Middle frontal gyrus (tissue), 1 donor: Measurements from ENCODE around the gene PI4KA.
"Not testable (repeated sequence)": the region's sequence is repeated elsewhere in the genome, so short reads cannot be mapped to it uniquely, and the experiment has no call there.

Source experiments
- DNase-seq: peaks from one replicate; pipeline ENCODE4 v3.0.0-alpha.2; 2015; ENCODE audit warnings: low spot score; ENCODE audit errors: extremely low spot score

PI4KA gene

DNA sequence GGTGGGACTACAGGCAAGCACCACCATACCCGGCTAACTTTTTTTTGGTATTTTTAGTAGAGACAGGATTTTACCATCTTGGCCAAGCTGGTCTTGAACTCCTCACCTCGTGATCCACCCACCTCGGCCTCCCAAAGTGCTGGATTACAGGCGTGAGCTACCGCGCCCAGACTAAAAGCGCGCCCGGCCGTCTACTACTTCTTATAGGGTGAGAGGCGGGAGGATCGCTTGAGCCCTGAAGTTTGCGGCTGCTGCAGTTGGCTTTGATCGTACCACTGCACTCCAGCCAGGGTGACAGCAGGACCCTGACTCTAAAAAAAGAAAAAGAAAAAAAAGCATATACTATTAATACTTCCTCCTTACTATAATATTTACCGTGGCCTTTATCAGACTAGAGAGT, 158.3 kb downstream of the PI4KA start:
- not testable (repeated sequence) for DNase-seq

DNA sequence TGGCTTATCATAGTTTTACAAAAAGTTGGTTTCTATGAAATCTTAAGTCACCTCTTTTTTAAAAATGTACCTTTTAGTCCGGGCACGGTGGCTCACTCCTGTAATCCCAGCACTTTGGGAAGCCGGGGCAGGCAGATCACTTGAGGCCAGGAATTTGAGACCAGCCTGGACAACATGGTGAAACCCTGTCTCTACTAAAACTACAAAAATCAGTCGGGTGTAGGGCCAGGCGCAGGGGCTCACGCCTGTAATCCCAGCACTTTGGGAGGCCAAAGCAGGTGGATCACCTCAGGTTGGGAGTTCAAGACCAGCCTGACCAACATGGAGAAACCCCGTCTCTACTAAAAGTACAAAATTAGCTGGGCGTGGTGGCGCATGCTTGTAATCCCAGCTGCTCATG, 158.8 kb downstream of the PI4KA start:
- DNase-seq = not testable (repeated sequence)

DNA sequence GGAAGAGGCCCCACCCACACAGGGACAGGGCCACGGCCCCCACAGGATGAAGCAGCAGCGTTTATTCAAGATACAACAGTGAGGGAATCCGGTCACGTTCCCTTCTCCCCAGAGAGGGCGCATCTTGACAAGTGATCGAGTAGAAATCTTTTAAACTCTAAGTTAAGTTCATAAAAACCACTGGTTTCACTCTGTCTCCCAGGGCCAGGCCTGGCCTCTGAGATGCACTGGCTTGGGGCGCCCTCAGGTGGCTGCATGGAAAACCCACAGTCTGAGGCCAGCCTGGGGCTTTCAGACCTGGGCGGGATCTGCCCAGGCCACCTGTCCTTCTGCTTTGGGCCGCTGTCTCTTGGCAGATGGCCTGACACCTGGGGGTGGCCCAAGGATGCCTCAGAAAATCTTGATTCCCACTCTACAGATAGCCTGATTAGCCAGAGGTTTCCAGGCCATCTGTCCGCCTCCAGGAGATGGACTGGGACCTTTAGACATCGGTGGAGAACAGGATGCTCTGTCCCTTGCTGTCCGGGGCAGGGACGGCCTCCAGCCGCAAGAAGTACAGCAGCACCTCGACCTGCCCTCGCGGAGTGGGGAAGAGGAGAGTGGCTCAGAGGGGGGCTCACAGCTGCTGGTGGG, 161.0 kb downstream of the PI4KA start:
- peak; percentile 37 for DNase-seq

DNA sequence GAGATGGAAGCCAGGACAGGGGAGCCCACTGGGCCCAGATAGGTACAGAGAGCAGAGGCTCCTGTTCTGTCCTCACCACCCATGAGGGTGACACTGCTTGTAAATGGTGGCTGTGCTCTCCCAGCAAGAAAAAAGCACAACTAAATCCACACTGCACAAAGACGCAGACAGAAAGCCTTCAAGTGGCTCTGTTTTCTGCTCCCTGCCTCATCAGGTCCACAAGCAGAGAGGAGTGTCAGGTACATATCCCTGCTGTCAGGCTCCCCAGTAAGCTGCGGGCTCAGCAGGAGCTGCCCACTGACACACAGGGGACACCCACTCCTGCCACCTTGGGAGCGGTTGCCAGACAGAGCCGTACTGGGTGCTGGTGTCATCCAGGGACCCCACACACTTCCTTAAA, 162.6 kb downstream of the PI4KA start:
- DNase-seq = not testable (repeated sequence)

DNA sequence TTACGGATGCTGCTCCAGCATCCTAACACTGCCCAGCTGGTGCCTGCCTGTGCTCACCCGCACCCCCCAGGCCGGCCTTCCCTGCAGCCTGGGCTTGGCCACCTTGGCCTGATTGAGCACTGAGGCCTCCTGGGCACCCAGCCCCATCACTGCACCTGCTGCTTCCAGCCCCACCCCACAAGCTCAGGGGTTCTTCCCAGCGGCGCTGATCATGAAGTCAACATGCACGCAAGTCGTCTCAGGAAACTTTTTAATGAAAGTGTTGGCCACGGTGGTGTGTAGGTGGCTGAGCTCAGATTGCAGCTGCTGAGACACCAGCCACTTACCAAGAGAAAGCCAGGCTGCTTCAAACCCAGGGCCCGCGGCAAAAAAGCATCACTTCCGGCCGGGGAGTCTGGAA, 163.4 kb downstream of the PI4KA start:
- DNase-seq = not testable (repeated sequence)

DNA sequence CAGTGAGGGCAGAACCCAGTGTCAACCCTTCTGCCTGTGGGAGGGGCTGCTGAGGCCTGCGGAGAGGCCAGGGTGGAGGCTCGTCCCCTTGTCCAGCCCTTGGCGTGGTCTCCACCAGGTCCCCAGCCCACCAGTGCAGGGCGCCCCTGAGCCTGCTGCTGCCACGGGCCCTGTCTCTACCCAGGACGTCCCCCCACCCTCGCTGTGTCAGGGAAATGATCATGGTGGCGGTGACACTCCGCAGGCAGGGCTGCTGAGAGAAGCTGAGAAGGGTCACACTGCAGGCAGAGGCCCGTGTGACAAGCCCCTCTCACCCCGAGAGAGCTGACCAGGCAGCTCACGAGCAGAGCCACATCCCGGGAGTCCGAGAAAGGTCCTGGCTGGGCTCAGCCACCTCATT, 164.4 kb downstream of the PI4KA start:
- not testable (repeated sequence) for DNase-seq

DNA sequence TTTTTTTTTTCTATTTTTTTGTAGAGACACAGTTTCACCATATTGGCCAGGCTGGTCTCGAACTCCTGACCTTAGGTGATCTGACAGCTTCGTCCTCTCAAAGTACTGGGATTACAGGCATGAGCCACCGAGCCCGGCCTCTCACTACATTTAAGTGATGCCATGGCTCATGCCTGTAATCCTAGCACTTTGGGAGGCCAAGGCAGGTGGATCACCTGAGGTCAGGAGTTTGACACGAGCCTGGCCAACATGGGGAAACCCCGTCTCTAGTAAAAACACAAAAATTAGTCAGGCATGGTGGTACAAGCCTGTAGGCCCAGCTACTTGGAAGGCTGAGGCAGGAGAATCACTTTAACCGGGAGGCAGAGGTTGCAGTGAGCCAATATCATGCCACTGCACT, 165.7 kb downstream of the PI4KA start:
- not testable (repeated sequence) for DNase-seq

DNA sequence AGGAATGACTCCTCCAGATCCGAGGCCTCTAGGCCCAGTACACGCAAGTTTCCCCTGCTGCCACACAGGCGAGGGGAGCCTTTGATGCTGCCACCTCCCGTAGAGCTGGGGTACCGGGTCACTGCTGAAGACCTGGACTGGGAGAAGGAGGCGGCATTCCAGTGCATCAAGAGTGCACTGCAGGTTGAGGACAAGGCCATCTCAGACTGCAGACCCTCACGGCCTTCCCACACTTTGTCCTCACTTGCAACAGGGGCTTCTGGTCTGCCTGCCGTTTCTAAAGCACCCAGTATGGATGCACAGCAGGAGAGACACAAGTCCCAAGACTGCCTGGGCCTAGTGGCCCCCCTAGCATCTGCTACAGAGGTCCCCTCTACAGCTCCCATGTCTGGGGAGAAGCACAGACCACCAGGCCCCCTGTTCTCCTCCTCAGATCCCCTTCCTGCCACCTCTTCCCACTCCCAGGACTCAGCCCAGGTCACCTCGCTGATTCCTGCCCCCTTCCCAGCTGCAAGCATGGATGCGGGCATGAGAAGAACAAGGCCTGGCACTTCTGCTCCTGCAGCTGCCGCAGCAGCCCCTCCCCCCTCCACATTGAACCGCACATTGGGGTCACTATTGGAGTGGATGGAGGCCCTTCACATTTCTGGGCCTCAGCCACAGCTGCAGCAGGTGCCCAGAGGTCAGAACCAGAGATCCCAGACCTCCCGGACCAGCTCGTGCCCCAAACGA, 167.9 kb downstream of the PI4KA start:
- not testable (repeated sequence) for DNase-seq

DNA sequence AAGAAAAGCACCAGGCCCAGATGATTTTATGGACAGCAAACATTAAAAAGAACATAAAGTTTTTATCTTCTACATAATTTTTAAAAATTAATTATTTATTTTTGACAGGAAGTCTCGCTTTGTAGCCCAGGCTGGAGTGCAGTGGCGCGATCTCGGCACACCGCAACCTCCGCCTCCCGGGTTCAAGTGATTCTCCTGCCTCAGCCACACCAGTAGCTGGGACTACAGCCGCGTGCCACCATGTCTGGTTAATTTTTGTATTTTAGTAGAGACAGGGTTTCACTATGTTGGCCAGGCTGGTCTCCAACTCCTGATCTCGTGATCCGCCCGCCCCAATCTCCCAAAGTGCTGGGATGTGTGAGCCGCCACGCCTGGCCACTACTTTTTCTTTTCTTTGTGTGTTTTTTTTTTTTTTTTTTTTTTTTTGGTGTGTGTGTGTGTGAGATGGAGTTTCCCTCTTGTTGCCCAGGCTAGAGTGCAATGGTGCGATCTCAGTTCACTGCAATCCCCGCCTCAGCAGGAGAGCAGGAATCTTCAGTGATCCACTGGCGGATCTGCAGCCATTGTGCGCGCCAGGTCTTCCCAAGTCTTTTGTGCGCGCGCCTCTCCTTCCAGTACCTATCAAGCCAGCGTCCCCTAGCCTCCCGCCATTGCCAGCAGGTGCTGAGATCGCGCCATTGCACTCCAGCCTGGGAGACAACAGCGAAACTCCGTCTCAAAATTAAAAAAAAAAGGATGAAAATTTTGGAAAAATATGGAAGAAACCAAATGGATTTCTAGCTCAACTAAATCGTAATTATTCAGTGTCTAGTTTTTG, 171.0 kb downstream of the PI4KA start:
- DNase-seq = not testable (repeated sequence)

DNA sequence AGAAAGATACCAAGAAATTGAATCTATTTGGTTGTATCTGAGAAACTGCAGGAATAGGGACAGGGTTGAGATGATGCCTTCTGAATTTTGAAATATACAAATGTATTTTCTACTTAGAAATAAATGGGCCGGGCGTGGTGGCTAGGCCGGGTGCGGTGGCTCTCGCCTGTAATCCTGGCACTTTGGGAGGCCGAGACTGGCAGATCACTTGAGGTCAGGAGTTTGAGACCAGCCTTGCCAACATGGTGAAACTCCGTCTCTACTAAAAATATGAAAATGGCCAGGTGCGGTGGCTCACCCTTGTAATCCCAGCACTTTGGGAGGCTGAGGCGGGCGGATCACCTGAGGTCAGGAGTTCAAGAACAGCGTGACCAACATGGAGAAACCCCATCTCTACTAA, 172.8 kb downstream of the PI4KA start:
- not testable (repeated sequence) for DNase-seq

DNA sequence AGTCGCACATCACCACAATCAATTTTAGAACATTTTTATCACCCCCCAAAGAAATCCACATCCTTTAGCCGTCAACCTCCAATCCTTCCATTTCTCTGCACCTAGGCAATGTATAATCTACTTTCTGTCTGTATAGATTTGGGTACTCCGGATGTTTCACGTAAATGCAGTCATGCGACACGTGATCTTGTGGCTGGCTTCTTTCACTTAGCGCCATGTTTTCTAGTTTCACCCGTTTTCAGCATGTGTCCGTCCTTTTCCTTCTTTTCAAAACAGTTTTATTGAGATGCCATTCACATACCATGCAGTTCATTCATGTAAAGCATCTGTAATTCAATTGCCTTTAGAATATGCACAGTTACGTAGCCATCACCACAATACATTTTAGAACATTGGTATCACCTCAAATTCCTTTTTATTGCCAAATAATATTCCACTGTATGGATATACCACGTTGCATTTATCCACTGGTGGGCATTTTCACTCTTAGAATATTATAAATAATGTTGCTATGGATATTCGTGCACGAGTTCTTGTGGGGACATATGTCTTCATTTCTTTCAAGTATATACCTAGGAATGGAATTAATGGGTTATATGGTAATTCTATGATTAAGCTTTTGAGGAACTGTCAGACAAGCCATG, 179.7 kb downstream of the PI4KA start:
- not testable (repeated sequence) for DNase-seq

DNA sequence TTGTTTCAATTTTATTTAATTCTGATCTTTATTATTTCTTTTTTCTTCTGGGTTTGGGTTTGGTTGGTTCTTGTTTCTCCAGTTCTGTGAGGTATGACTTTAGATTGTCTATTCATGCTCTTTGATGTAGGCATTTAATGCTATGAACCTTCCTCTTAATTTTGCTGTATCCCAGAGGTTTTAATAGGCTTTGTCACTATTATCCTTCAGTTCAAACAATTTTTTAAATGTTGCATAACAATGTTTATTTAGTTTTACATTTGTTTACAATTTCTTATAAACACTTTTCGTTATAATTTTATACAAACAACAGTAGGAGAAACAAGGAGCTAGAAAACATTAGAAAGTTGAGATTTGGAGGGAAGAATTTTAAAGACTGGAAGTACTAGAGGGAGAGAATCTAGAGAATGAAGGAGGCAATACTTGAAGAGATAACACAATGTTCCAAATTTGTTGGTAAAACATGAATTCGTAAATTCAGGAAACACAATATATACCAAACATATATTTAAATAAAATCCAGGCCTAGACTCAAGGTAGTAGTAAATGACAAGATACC, 180.8 kb downstream of the PI4KA start:
- DNase-seq = no peak

DNA sequence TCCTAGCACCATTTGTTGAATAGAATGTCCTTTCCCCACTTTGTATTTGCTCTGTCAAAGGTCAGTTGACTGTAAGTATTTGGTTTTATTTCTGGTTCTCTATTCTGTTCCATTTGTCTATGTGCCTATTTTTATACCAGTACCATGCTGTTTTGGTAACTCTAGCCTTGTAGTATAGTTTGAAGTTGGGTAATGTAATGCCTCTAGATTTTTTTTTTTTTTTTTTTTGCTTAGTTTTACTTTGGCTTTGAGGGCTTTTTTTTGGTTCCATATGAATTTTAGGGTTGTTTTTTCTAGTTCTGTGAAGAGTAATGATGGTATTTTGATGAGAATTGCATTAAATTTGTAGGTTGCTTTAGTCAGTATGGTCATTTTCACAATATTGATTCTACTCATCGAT, 183.0 kb downstream of the PI4KA start:
- not testable (repeated sequence) for DNase-seq

DNA sequence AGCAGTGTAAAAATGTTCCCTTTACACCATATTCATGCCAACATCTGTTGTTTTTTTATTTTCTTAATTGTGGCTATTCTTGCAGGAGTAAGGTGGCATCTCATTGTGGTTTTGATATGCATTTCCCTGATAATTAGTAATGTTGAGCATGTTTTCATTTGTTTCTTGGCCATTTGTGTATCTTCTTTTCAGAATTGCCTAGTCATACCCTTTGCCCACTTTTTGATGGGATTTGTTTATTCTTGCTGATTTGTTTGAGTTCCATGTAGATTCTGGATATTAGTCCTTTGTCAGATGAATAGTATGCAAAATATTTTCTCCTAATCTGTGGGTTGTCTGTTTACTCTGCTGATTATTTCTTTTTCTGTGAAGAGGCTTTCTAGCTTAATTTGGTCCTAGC, 183.6 kb downstream of the PI4KA start:
- no peak for DNase-seq

DNA sequence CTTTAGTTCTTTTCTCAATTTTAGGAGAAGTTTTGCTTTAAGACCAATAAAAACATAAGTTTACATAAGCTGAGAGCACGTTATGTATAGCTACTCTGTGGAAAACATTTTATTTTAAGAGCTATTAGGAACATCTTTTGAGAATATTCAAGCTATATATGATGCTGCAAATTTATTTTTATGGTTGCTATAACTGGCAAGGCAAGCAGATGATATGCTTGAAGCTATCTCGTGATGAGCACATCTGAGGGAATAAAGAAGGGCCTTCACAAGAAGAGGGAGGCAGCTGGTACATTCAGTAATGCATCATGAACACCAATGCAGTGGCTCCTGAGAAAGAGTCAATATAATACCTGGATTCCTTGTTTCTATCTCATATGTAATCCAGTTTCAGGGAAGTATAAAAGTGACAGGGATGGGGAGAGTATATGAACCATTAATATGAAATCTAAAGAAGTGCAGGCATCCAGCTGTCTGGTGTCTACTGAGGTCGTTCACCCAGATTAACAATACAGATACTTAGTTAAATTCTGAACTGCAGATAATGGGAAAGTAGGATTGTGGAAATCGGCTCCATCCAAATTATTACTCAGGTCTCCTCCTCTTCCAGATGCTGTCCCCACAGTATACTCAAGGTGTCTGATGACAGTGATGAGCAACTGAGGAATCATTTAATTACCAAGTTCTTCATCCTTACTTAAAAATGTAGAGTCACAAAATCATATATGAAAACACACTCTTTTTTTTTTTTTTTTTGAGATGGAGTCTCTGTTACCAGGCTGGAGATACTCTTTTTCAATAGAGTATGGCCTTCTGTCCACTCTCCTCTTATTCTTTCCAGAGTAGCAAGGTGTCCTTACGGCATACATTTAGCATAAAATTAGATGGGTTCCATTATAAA, 185.1 kb downstream of the PI4KA start:
- DNase-seq = no peak

DNA sequence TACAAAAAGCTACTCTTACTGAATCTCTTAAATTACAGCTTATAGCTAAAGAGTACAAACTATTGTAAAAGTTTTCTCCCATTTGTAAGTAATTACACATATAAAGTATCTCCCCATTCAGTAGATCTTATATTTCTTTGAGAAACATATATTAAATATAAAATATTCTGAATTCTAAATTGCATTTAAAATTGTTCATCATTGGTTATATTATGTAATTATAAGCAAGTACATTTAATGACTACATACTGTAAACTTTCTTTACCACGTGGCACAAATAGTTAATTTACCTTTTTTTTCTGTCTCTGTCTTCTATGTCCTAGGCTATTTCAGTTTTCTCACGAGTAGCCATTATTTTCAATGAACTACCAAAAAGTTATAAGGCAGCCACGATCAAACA, 185.9 kb downstream of the PI4KA start:
- no peak for DNase-seq

DNA sequence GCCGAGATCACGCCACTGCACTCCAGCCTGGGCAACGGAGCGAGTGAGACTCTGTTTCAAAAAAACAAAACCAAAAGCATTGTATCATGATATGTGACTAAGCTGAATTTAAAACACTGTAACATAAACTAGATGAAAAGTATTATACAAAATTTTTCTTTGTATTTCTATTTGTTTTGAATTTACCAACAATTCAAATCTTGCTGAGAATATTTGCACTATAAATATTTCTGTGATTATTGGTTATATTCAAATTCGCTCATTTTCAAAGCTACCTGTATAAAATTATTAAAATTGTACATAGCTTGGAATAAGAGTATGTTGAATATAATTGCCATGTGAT, 186.6 kb downstream of the PI4KA start:
- DNase-seq = no peak

DNA sequence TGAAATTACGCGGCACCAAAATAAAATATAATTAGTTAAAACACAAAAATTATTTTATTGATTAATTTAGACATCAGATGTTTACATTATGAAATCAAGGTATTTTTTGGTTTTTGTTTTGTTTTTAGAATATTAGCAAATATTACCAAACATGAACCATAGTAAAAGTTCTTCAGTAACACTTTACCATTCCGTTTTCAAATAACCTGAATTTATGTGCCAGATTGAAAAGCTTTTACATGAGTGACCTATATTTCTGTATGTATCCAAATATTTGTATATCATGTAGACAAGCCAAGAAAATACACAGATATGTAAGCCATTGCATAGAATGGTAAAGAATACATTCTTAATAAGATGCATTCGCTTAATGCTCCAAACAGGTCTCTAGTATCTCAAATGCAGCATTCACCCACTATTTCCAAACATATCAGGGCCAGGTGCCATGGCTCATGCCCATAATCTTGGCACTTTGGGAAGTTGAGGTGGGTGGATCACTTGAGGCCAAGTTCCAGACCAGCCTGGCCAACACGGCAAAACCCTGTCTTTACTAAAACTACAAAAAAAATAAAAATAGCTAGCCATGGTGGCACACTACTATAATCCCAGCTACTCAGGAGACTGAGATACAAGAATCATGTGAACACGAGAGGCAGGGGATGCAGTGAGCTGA, 187.1 kb downstream of the PI4KA start:
- no peak for DNase-seq

DNA sequence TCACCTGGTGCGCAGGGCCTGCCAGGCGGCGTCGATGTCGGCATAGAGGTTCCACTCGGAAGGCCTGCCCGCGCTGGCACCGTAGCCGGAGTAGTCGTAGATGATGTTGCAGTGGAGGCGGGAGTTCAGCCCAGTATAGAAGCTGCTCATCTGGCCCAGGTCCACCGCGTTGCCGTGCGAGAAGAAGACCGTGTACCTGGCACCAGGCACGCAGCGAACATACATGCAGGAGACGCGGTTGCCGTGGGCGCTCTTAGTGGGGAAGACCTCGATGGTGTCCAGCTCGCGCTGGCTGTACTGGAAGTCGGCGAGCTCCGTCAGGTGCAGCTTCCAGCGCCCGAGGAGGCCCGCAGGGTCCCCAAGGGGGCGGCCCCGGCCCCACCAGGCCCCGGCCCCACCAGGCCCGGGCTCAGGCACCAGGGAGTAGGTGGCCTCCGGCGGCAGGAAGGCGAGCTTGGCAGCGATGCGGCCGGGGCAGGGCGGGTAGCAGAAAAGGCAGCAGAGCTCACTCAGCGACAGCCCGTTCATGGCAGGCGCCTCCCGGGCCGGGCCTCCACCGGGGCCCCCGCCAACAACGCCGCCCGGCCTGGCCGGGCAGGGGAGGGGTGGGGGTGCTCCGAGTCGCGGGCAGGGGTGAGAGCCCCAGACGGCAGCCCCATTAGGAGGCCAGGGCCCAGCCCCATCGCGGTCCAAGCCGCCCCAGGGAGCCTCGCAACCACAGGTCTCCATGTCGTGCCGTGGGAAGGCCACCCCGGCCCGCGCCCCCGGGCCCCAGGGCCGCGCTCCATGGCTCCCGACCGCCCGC, 188.0 kb downstream of the PI4KA start:
- DNase-seq = not testable (repeated sequence)
